ENCODE measurements around the gene MANF.

Gene MANF

DNA sequence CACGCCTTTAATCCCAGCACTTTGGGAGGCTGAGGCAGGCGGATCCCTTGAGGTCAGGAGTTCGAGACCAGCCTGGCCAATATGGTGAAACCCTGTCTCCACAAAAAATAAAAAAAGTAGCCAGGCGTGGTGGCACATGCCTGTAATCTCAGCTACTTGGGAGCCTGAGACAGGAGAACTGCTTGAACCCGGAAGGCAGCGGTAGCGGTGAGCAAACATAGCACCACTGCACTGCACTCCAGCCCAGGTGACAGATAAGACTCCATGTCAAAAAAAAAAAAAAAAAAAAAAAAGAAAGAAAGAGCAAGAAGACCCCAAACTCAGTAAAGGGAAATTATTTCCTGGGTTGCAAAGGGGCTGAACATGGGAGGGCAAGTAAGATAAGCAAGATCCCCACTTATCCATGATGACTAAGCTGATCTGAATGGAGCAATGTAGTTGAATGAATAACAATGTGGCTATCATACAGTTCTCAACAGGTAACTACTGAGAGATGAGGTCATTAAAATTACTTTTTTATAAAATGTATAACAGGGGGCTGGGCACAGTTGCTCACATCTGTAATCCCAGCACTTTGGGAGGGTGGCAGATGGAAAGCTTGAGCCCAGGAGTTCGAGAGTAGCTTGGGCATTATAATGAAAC is 52.0 kb downstream of the MANF start:
- DNase-seq (ENCODE audit: low spot score): no peak
